Germinal center (tissue), 1 donor: Measurements from ENCODE around the gene STX16.

Source experiments
- DNase-seq: peaks from one replicate; pipeline ENCODE4 v3.0.0; 2012; ENCODE audit warnings: mixed read lengths, low spot score

STX16 gene, protein sequence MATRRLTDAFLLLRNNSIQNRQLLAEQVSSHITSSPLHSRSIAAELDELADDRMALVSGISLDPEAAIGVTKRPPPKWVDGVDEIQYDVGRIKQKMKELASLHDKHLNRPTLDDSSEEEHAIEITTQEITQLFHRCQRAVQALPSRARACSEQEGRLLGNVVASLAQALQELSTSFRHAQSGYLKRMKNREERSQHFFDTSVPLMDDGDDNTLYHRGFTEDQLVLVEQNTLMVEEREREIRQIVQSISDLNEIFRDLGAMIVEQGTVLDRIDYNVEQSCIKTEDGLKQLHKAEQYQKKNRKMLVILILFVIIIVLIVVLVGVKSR

DNA sequence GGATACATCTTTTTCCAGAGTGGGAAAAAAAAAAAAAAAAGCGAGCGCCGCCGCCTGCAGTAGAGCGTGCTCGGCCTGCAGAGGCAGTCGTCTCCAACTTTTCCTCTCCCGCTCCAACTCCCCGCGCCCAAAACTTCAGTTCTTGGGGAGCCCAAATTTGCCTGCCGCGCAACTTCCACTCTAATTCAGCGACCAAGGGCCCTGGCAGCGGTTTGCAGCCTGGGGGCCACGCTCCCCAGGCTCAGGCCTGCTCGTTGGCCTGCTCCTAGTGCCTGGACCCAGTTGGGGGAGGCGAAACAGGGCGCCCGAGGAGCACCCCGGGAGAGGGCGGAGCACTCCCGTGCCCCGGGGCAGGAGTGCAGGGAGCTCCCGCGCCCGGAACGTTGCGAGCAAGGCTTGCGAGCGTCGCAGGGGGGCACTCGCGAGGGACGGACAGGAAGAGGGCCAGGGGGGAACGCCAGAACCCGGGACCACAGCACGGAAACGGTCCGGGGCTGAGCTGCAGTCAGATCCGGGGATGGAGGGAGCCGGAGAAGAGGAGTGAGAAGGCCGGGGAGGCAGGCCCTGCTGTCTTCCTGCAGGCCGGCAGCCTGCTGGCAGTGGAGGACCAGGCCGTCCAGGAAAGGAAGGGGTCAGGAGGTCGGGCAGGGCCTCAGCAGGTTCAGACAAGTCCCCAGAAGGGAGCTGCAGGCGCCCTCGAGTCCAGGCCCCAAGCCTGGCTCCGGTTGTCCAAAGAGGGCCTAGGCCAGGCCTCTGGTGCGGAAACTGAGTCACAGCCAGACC is at the start of gene STX16:
Gene STX16, plus strand, starts transcription at position 508 of the 783 bp plus-strand sequence. CDS start 724 bp downstream, outside the sequence.
- DNase-seq = peak; percentile 92

DNA sequence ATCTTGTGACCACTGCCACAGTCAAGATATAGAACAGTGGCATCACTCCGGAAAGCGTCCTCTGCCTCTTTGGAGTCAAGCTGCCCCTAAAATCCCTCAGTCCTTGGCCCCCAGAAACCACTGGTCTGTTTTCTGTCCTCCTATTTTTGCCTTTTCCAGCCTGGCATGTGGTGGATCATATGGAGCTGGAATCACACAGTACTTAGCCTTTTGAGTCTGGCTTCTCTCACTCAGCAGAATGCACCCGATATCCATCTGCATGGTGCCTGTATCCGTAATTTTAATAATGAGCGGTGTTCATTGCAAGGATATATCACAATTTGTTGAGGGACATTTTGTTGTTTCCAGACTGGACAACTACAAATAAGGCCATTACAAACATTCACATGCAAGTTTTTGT is 49.0 kb upstream of the STX16 start:
- DNase-seq = no peak

DNA sequence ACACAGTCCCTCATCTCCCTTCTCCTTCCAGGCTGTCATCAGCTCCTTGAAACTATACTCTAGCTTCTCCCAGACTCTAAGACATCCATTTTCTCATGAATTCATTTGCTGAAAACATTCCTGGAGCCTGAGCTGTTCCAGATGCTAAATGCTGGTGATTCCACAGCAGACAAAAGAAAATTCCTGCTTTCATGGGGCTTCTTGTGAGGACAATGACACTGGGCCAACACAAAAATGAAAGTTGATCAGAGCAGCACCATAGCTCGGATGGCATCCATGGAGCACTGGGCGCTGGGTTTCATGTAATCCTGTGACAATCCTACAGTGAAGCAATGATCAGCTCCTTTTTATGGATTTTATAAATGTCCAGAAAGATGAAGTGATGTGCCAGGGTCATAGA is 47.4 kb upstream of the STX16 start:
- DNase-seq = no peak

DNA sequence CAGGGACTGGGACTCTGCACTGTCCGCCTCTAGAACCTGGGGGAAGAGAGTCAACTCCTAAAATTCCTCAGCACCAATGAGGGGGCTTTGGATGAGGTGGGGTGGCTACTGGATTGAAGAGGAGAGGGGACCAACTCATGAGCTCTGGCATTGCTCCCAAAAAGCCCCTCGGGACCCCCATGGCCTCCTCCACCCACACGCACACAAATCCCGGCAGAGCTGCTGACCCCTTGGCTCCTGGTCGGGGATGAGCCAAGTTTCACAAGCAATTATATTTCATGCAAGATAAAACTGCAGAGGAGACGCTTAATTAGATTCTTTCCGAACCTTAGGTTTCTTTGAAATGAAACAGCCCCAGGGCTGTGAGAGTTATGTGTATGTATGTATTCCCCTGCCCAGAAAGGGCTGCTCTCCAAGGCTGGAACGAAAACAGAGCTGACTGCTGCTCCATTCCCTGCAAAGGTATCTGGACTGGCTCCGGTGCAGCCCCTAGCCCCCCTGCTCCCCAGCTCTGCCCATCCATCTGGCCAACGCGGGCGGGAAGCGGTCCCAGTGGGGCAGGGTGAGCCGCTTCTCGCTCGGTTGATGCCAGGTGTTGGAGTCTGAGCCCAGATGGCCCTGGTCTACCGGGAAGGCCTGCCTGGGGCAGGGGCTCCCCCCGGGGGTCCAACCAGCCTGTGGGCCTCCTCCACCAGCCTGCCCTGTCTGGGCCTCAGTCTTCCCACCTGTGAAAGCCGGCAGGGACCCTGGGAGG is 46.8 kb upstream of the STX16 start:
- DNase-seq = no peak

DNA sequence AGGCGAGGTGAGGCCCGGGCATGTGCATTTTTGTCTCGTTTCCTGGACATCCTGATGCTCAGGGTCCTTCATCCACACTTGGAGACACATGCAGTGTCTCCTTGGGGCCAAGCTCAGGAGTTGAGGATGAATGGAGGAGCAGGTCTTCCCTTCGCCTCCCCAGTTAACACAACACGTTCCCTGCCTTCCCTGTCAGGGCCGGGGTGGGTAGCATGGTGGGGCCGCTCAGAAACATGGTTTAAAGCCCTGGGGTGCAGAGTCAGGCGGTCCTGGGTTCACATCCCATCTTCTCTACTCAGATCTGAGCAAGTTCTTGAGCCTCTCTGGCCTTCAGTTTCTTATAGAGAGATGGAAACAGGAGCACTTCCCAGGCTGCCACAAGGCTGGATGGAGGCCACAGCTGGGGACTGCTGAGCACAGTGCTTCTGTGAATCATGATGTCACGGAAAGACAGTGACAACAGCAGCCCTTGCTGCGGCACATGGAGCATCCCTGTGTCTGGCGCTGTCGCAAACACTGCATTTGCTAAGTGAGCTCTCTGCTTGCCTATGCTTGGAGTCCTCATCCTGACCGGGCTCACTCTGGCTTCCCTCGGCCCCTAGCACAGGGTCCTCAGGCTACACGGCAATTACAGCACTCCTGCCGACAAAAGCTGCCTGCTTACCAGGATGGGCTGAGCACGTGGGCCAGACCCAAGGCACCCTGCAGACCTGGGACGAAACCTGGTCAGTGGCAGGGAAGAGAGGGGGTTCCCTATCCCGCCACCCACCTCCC is 45.6 kb upstream of the STX16 start:
- no peak for DNase-seq

DNA sequence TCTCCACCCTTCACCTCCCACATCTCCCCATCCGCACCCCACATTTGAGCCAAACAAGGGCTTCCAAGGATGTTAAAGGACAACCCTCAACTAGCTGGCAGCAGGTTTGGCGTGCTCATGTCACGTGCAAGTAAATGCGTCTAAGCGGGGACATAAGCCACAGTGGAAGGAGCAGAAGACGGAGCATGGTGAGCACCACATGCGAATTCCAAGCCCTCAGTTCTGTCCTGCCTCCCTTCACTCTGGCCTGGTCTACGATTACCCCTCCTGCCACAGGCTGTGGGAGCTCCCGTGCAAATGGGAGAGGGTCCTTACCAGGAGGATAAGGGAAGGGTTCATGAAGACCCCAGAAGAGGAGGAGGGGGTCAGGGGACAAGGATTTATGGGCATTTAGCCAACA is 44.9 kb upstream of the STX16 start:
- DNase-seq = no peak

DNA sequence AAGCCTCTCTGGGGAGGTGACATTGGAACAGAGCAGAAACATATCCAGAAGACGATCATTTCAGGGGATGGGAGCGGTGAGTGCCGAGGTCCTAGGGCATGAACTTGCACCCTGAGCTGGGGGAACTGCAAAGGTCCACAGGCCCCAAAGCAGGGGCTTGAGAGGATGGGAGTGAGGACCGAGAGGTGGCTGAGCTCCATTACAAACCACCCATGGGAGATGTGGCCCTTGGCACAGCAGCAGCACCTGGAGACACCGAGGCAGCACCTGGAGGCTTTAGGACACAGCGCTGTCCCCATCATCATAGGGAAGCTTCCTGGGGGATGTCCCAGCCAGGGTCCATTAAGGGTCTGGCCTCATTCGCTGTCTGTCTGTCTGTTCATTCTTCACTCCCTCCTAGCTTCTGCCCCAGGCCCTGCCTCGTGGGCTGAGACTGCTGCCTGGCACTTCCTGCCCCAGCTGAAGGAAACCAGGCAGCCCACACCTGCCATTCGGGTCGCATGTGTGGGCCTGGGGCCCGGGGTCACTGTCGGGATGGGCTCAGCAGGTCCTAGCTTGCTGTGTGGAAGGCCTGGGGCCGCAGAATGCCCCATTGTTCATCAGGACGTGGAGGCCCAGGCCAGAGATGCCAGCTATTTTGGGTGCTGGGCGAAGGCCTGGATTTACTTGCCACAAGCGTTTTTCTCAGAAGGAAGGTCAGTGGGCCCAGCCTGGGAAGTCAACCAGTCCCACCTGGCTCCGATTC is 42.8 kb upstream of the STX16 start:
- DNase-seq = no peak

DNA sequence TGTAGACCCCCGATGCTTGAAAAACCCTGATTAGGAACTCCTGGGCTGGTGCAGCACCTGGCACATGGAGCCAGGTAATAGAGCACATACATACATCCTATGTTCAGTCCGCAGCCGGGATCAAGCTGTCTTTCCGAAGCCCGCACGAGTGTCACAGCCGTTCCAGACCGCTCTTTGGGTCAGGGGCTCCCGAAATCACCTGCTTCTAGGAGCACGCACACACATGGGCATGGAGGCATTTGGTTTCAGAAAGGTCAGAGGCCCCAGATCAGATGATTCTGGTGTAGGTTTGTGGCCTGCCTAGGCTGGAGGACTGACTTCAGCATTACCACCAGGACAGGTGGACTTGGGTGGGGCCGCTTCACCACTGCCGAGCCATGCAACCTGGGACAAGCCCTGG is 42.1 kb upstream of the STX16 start:
- no peak for DNase-seq

DNA sequence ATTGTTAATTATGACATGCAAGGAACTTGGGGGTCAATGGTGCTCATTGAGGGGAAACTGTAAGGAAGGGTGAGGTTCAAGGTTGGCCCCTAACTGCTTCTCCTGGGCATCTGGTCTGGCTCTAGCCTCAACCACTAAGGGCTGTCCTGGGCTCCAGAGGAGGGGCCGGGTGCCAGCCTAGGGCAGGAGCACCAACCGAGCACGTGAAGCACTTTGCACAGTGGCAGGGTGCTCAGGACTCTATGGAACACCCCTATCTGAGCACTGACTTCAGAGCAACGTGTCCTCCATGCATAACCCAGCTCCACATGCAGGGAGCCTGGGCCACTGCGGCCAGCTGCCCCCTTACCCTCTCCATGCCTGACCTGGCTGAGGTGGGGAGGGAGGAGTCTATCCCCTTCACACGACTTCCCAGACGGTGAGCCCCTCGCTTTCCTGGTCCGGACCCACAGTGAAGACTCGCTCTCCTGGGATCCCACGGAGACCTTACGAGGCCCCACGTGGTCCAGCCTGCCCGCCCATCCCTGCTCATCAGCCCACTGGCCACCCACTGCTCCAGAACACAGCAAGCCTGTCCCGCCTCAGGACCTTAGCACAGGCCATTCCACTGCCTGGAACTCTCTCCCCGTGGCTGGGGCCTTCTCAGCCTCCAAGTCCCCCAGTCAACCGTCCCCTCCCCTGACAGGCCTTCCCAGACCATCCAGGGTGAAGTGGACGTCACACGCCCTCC is 40.8 kb upstream of the STX16 start:
- no peak for DNase-seq

DNA sequence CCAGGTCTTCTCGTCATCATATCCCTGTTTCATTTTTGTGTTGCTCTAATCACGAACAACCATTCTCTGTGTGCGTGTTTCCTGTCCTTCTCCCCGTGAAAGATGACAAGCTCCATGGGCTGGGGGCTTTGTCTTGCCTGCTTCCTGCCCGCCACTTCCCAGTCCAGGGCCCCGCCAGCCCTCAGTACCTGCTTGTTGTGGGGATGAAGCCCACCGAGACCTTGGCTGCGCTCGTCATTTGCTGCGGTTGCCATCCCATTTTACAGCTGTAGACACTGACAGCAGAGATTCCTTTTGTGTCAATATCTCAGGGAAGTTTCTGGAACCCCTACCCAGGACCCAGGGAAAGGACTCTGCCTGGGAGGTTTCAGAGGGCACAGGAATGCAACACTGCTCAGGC is 40.3 kb upstream of the STX16 start:
- DNase-seq = no peak

DNA sequence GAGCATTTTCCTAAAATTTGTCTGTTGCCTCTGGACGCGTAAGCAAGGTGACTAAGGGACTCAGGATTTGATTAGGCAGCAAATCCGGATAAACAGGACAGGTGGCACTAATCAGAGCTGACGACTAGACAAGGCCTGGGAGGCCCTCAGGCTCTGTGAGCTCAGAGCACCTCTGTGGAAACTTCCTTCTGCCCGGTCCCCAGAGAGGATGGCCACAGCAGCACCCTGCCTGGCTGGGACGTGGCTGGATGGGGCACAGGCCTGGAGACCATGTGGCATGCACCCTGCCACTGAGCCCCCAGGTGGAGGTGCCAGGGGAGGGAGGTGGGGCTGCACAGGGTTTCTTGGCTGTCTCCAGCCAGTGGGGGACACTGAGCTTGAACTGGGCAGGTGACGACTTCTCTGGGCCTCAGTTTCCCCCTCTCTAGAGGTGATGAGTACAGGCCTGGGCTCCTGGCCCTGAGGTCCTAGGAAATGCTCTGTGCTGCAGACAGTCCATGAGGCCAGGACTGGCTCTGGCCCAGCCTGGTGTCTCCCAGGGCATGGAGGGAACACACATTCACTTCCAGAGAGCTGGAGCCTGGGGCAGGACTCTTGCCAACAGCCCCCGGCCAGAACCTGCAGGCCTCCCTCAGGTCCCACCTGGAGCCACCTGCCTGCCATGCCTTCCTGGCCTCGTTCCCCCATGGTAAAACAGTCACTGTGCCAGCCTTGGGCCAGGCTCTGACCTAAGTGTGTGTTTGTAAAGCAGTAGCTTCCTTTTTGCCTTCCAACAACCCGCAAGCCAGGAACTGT is 39.6 kb upstream of the STX16 start:
- no peak for DNase-seq

DNA sequence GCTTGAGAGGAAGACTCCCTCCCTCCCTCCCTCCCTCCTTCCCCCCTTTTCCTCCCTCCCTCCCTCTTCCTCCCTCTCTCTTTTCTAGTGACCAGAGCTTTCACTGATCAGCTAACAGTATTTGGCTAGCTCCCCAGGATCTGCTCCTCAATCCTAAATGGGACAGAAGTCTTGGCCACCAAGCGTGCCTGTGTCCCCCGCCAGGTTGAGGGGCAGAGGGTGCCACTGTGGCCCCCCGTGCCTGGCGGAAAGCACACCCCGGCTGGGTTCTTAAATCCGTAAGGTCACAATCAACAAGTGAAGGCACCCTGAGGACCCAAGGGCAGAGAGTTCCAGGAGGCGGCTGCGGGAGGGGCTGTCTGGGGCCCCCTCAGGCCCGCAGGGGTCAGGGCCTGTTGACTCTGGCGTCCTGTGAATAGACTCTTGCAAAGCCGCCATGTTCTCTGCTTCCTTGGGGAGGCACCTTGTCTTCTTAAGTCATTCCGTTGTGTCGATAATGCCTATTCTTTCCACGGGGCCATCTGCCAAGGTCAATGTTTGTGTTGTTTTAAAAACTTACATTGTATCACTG is 38.9 kb upstream of the STX16 start:
- DNase-seq = no peak

DNA sequence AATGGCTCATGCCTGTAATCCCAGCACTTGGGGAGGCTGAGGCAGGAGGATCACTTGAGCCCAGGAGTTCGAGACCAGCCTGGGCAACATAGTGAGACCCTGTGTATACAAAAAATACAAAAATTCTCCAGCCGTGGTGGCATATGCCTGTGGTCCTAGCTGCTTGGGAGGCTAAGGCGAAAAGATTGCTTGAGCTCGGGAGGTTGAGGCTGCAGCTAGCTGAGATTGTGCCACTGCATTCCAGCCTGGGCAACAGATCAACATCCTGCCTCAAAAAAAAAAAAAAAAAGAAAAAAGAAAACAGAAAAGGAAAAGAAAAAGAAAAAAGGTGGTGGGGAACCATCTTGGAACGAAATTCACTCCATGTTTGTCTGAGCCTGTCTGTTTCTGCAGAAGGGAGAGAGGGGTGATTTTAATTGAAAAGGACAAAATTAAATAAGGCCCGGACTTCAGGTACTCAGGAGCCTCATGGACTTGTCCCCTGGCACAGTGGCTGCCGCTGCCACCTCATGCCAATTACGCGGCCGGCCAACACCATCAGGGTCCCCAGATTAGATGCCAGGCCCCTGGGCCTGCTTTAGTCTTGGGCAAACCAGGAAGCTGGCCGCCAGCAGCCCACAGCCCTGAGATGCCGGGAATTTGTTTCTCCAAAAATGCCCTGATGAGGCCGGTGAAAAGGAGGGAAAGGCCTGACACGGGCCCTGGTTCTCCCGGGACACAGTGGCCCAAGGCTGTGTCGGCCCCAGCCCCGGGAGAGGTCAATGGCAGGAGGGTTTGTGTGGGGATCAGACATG is 37.8 kb upstream of the STX16 start:
- DNase-seq = no peak

DNA sequence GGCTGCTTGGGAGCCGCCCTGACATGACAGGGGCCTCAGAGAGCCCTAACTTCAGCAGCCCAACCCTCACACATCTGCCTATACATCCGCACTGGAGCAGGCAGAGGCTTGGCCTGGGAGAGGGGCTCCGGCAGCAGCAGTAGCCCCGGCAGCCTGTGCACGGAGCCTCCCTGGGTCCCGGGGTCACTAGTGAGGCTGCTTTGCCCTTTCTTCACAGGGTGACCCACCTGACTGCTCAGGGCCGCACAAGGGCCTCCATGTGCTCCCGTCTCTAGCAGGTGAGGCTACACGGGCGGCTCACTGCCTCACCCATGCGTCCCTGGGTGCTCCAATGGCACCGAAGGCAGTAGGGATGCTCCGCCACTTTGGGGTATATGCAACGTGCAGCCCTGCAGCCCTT is 36.7 kb upstream of the STX16 start:
- no peak for DNase-seq

DNA sequence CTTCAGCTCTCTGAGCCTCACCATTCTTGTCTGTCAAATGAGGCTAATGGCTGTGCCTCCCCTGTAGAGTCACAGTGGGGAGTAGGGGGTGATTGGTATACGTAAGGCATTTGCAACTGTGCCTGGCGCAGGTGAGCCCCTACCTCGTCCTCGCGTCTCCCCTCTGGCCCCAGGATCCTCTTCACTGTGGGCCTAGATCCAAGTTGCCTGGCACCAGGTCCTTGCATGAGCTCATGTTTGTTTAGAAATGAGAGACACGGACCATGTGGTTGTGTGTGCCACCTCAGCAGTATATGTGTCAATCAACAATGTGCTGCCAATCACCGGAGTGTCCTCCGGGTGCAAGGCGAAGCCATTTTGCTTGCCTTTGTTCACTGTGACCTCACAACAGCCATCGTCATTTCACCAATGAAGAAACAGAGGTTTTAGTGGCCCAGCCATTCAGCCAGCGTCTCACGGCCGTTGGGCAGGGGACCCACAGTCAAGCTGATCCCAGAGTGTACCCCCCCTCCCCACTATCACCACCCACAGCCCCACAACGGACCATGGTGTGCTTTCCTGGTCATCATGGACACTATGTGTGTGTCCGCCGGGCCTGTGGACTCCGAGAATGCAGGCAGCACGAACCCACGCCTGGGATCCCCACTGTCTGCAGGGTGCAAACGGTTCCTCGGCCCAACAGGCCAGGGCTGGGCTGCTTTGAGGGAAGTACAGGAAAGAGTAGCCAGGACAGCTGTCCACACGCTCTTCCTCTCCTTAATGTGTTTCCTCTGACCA is 35.9 kb upstream of the STX16 start:
- DNase-seq = no peak

DNA sequence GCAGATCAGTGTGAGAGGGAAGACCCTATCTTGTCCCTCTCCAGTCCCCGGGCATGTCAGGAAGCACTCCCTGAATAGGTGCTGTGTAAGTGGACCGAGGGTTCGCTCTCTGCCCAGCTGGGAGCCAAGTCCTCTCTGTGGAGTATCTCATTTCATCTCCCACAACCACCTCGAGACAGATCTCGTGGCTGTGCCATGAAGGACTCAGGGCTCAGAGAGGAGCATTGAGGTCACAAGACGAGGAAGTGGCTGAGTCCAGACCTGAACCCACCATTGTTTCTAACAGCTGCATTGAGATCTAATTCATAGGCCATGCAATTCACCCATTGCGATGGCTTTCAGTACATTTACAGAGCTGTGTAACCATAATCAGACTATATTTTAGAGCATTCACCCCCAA is 34.7 kb upstream of the STX16 start:
- DNase-seq = no peak

DNA sequence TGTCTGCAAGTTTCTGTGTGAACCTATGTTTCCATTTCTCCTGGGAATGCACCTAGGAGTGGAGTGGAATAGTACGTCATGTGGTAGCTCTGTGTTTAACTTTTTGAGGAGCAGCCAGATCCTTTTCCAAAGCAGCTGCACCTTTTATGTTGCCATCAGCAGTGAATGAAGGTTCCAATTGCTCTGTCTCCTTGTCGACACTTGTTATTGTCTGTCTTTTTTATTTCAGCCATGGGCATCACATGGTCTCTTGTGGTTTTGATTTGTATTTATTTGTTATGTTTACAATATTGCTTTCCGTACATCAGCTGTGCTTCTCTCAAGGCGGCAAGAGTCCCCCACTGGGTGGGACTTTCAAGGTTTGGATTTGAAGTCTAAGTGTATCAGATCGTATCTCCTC is 33.9 kb upstream of the STX16 start:
- no peak for DNase-seq
